ENCODE results near the gene TRIM8. TPM values are rescaled to one million over a fixed set of nuclear protein-coding genes. Genes with fewer than 3 reads are reported as not detected.

Gene TRIM8
- 81.1 and 125 TPM in 2 replicates for total RNA-seq

DNA sequence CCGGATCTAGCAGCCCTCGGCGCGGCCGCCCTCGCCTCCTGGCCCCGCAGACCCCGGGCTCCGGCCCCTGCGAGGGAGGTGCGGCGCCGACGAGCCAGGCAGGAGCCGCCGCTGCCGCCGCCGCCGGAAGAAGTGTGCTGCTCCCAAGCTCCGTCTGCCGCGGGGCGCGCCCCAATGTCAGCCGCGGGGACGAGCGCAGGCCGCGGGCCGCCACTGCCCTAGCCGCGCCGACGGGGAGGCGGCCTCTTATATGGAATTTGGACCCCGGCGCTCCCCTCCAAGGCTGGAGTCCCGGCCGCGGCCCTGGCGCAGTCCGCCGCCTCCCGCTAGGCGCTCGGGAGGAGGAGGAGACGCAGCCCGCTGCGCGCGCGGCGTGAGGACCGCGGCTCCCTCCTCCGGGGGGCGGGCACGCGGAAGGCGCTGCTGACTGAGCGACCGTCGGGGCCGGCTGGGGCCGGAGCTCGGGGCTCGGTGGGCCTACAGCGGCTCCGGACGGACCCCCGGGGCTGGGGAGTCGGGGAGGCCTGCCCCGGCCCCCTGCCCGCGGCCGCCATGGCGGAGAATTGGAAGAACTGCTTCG is at the start of gene TRIM8:
Gene TRIM8 (plus strand): TSS at position 414 of the 580 bp plus-strand sequence. CDS start 139 bp downstream, at position 553.

Other genes starting within 250 kb of the TRIM8 start
- 53.7 and 71.6 TPM in 2 replicates for gene NFKB2, start 248.8 kb upstream of the TRIM8 start, total RNA-seq
- 0.31 and 0.99 TPM in 2 replicates for gene PSD, start 225.7 kb upstream of the TRIM8 start, total RNA-seq
- 11.2 and 11.6 TPM in 2 replicates for gene FBXL15, start 223.6 kb upstream of the TRIM8 start, total RNA-seq
- 76.2 and 94.5 TPM in 2 replicates for gene CUEDC2, start 211.9 kb upstream of the TRIM8 start, total RNA-seq
- gene C10orf95, start 192.9 kb upstream of the TRIM8 start, total RNA-seq, result 3.2 and 7.7 TPM in 2 replicates
- gene ACTR1A, start 141.8 kb upstream of the TRIM8 start, total RNA-seq, result 109 and 125 TPM in 2 replicates
- gene SUFU, start 140.5 kb upstream of the TRIM8 start, total RNA-seq, result 3.2 and 3.4 TPM in 2 replicates
- gene ARL3, start 69.9 kb downstream of the TRIM8 start, total RNA-seq, result 3.5 and 5.2 TPM in 2 replicates
- 5.6 and 6.0 TPM in 2 replicates for gene SFXN2, start 70.2 kb downstream of the TRIM8 start, total RNA-seq
- 32.1 and 33.8 TPM in 2 replicates for gene WBP1L, start 99.5 kb downstream of the TRIM8 start, total RNA-seq
- not detected in 2 replicates for gene CYP17A1, start 192.9 kb downstream of the TRIM8 start, total RNA-seq
- gene BORCS7, start 209.8 kb downstream of the TRIM8 start, total RNA-seq, result 8.2 and 12.0 TPM in 2 replicates
- gene AS3MT, start 225.0 kb downstream of the TRIM8 start, total RNA-seq, result 3.2 and 3.6 TPM in 2 replicates

All from hair follicular keratinocyte (primary cell).